Endothelial cell of umbilical vein (primary cell): ENCODE data around the gene FAM32A. TPM values are rescaled to one million over a fixed set of nuclear protein-coding genes. Genes with fewer than 3 reads are reported as not detected.

ENCODE experiments used
- BruUV-seq: library from RNA; stranded (reverse); fragments of 400-500 nt; replicated peaks from 2 replicates; lab custom pipeline; 2021; lab: Mats Ljungman, UMichigan
- CTCF ChIA-PET: fragments of 300-600, 350-600 bp; sonication (Branson Sonifier 250); formaldehyde crosslinking; loops from one replicate; lab custom pipeline; 2021; ENCODE audit warnings: antibody characterized with exemption, inconsistent platforms; lab: Charles Lee
- POLR2A ChIA-PET: fragments of 300-600, 350-600 bp; sonication (Branson Sonifier 250); formaldehyde crosslinking; loops from one replicate; lab custom pipeline; 2021; ENCODE audit warnings: antibody characterized with exemption, inconsistent platforms; lab: Charles Lee
- DNase-seq: peaks from one replicate; pipeline ENCODE4 v3.0.0-alpha.2; 2011; ENCODE audit warnings: low read depth, low spot score
- FAIRE-seq: peaks from 2 replicates; lab custom pipeline; 2011; peaks lifted over from hg19 to GRCh38; lab: Jason Lieb, UNC
- H2AFZ ChIP-seq: 2 replicates; pipeline ENCODE4 v1.6.0; 2012; ENCODE audit warnings: low read depth, low read length, control low read depth, inconsistent platforms
- H3K27ac ChIP-seq: 2 replicates; pipeline ENCODE4 v1.5.1; 2011; ENCODE audit warnings: low read depth, mild to moderate bottlenecking, control low read depth, low read length, moderate library complexity; ENCODE audit not compliant: insufficient read depth
- H3K27me3 ChIP-seq, 2 experiments: 2 replicates each; pipeline versions ENCODE4 v1.6.0 to v1.6.1; 2011; ENCODE audit warnings: low read length in 2 of 2, mixed read lengths in 1 of 2; ENCODE audit not compliant: control insufficient read depth in 2 of 2, insufficient read depth in 2 of 2
- H3K36me3 ChIP-seq, 2 experiments: 2 replicates in 1 of 2; 3 replicates in 1 of 2; pipeline ENCODE4 v1.5.1; 2011; ENCODE audit warnings: low read length in 2 of 2, mild to moderate bottlenecking in 1 of 2, moderate library complexity in 1 of 2; ENCODE audit not compliant: control insufficient read depth in 2 of 2, insufficient read depth in 2 of 2; ENCODE audit errors: extremely low read depth in 1 of 2
- H3K4me1 ChIP-seq: 3 replicates; pipeline ENCODE4 v1.5.1; 2011; ENCODE audit warnings: mild to moderate bottlenecking, low read length; ENCODE audit not compliant: control insufficient read depth, insufficient read depth; ENCODE audit errors: extremely low read depth
- H3K4me2 ChIP-seq: 2 replicates; pipeline ENCODE4 v1.6.1; 2011; ENCODE audit warnings: low read length, control low read depth, mixed read lengths; ENCODE audit not compliant: insufficient read depth
- H3K4me3 ChIP-seq, 3 experiments: fragments of 200-600 bp in 1 of 3; sonication (generic), shearing (Covaris generic) in 1 of 3; replicated peaks in 1 of 3; 2 replicates each; pipeline ENCODE4 v1.5.1; 2011 to 2016; ENCODE audit warnings: control low read depth in 3 of 3, low read length in 3 of 3, mild to moderate bottlenecking in 2 of 3, inconsistent platforms in 1 of 3, low read depth in 1 of 3, moderate library complexity in 1 of 3; ENCODE audit not compliant: insufficient read depth in 1 of 3
- H3K79me2 ChIP-seq: 2 replicates; pipeline ENCODE4 v1.6.0; 2012; ENCODE audit warnings: low read length, inconsistent platforms; ENCODE audit not compliant: control insufficient read depth, insufficient read depth
- H3K9ac ChIP-seq: replicated peaks from 2 replicates; pipeline ENCODE3; 2011; ENCODE audit warnings: low read length, control low read depth; ENCODE audit not compliant: insufficient read depth; ENCODE audit errors: extremely low read depth
- H3K9me1 ChIP-seq: replicated peaks from 3 replicates; pipeline ENCODE4 v1.6.0; 2011; ENCODE audit warnings: mild to moderate bottlenecking, low read length; ENCODE audit not compliant: control insufficient read depth, insufficient read depth; ENCODE audit errors: extremely low read depth
- H3K9me3 ChIP-seq: replicated peaks from 2 replicates; pipeline ENCODE4 v1.5.1; 2012; ENCODE audit warnings: low read length, inconsistent platforms; ENCODE audit not compliant: control insufficient read depth, insufficient read depth
- H4K20me1 ChIP-seq: replicated peaks from 2 replicates; pipeline ENCODE3; 2011; ENCODE audit warnings: mild to moderate bottlenecking, low read length; ENCODE audit not compliant: control insufficient read depth, insufficient read depth; ENCODE audit errors: extremely low read depth
- CTCF ChIP-seq, 2 donors: IDR thresholded peaks; 1 replicate in 1 of 2; 2 replicates in 1 of 2; pipeline ENCODE4 v1.5.1; 2011; ENCODE audit warnings: low read length in 2 of 2, mild to moderate bottlenecking in 2 of 2, moderate library complexity in 2 of 2, control low read depth in 1 of 2, inconsistent platforms in 1 of 2, low read depth in 1 of 2; ENCODE audit not compliant: insufficient read depth in 1 of 2; ENCODE audit errors: extremely low read depth in 1 of 2
- FOS ChIP-seq: IDR thresholded peaks from 2 replicates; pipeline ENCODE4 v1.6.1; 2011; ENCODE audit warnings: mild to moderate bottlenecking, low read length, moderate library complexity, borderline replicate concordance; ENCODE audit not compliant: insufficient read depth
- GATA2 ChIP-seq: IDR thresholded peaks from 2 replicates; pipeline ENCODE4 v1.7.0; 2011; ENCODE audit warnings: low read depth, mild to moderate bottlenecking, moderate library complexity, mixed read lengths, low read length; ENCODE audit not compliant: insufficient read length, insufficient read depth
- JUN ChIP-seq: IDR thresholded peaks from 2 replicates; pipeline ENCODE4 v1.6.1; 2011; ENCODE audit warnings: borderline replicate concordance, low read depth; ENCODE audit not compliant: insufficient read length, insufficient read depth
- MAX ChIP-seq: IDR thresholded peaks from 2 replicates; pipeline ENCODE4 v1.6.1; 2011; ENCODE audit not compliant: insufficient read depth, insufficient read length
- MYC ChIP-seq: IDR thresholded peaks from one replicate; pipeline ENCODE4 v1.6.1; 2011; ENCODE audit warnings: mild to moderate bottlenecking, low read depth, low read length
- POLR2A ChIP-seq: IDR thresholded peaks from 2 replicates; pipeline ENCODE4 v1.6.1; 2012; ENCODE audit warnings: low read depth, mild to moderate bottlenecking, control low read depth, low read length
- POLR2AphosphoS5 ChIP-seq: IDR thresholded peaks from 2 replicates; pipeline ENCODE4 v1.6.1; 2012; ENCODE audit warnings: low read depth, mild to moderate bottlenecking, control low read depth, low read length, moderate library complexity; ENCODE audit not compliant: insufficient read depth
- dilution Hi-C: fragments of 300-500 bp; cut with MboI; formaldehyde crosslinking; loops from one replicate; pipeline ENCODE4 v1.15.0; 2019; ENCODE audit warnings: low sequenced_read_pairs; ENCODE audit not compliant: extremely low pct_ligation_motif_present
- intact Hi-C: fragments of 100-400 bp; cut with micrococcal nuclease; formaldehyde crosslinking; loops from one replicate; pipeline ENCODE4 v1.10.0; 2022
- polyA plus RNA-seq, 4 experiments: library from polyadenylated mRNA; depleted of rRNA in 3 of 4; stranded (reverse) in 3 of 4; unstranded in 1 of 4; fragments of >200 nt; gene quantifications; 2 replicates each; pipeline versions ENCODE4 v1.2.1 to v1.2.3, GENCODE V29; 2011 to 2012; ENCODE audit warnings: missing spikeins in 1 of 4
- total RNA-seq: library from RNA; stranded (reverse); gene quantifications from 2 replicates; pipeline ENCODE4 v1.2.3, GENCODE V29; 2021

The FAM32A gene
- total and polyA plus RNA-seq, 2 donors (not counting 3 experiments of a cell fraction or from before 2014, with no cell fraction given) = 82.8 to 130 TPM

- ChIA-PET POLR2A (no interaction called here), CTCF (no interaction called here)
- BruUV-seq = no TSS peak
- Histone ChIP-seq H3K9ac (no peak overlapping the region), H3K27me3 (peaks cover 0 to 2% of the 10 kb centered on the region in 2 experiments), H3K79me2 (no peaks in the 10 kb centered on the region), H2AFZ (no peak overlapping the region), H3K4me3 (no peak overlapping the region), H3K27ac (no peak overlapping the region), H3K9me1 (no peaks in the 10 kb centered on the region), H3K4me1 (no peaks in the 10 kb centered on the region), H3K36me3 (no peaks in the 10 kb centered on the region), H4K20me1 (no peaks in the 10 kb centered on the region), H3K9me3 (no peaks in the 10 kb centered on the region), H3K4me2 (no peak overlapping the region)
- FAIRE-seq (no peak), DNase-seq (no peak)
- intact Hi-C loops = no loop called here
- TF ChIP-seq GATA2 = no peak
- dilution Hi-C loops = no loop called here
Measured at GRCh38 chr19:16148443-16149229, 36.6 kb upstream of the FAM32A start.

GRCh38 chr19:16153582-16154336 is 31.5 kb upstream of the FAM32A start:
- no peak overlapping the region for H2AFZ ChIP-seq

More at GRCh38 chr19:16153582-16154336, 31.5 kb upstream of the FAM32A start:
- Histone ChIP-seq H3K79me2 (no peaks in the 10 kb centered on the region), H3K27me3 (no peaks in the 10 kb centered on the region), H3K4me1 (no peaks in the 10 kb centered on the region), H3K4me2 (no peak overlapping the region), H3K9ac (no peak overlapping the region), H3K9me3 (no peaks in the 10 kb centered on the region), H3K4me3 (no peak overlapping the region), H3K27ac (no peak overlapping the region), H4K20me1 (no peaks in the 10 kb centered on the region), H3K36me3 (no peaks in the 10 kb centered on the region), H3K9me1 (no peaks in the 10 kb centered on the region)
- CTCF ChIA-PET = no interaction called here
- dilution Hi-C loops = no loop called here
- no peak for FAIRE-seq
- POLR2A ChIA-PET = no interaction called here
- TF ChIP-seq POLR2A (no peak), MYC (no peak), CTCF (IDR thresholded peaks at IDR 0.05; ENCODE audit: extremely low read depth in 1 of 2, insufficient read depth in 1 of 2, low read depth in 1 of 2, low read length in 2 of 2) (no peak), GATA2 (no peak), MAX (no peak), FOS (no peak), JUN (no peak), POLR2AphosphoS5 (no peak)
- no TSS peak for BruUV-seq
- intact Hi-C loops = no loop called here
- DNase-seq = no peak
